Suprapubic skin (tissue), 4 donors: ENCODE results near the gene LRRC61. TPM values are rescaled to one million over a fixed set of nuclear protein-coding genes. Genes with fewer than 3 reads are reported as not detected.
"Not testable (repeated sequence)": the region's sequence is repeated elsewhere in the genome, so short reads cannot be mapped to it uniquely, and the experiment has no call there.

ENCODE experiments used
- DNase-seq, 2 donors: peaks; one replicate each; pipeline ENCODE4 v3.0.0-alpha.2; 2019; ENCODE audit warnings: low spot score in 2 of 2
- H3K27ac ChIP-seq: fragments of 200-600 bp; sonication (generic); one replicate; pipeline ENCODE4 v1.5.1; 2019
- H3K27me3 ChIP-seq: fragments of 200-600 bp; sonication (generic); one replicate; pipeline ENCODE4 v1.5.1; 2019
- H3K36me3 ChIP-seq: fragments of 200-600 bp; sonication (generic); one replicate; pipeline ENCODE4 v1.5.1; 2019
- H3K4me1 ChIP-seq: fragments of 200-600 bp; sonication (generic); one replicate; pipeline ENCODE4 v1.5.1; 2019
- H3K4me3 ChIP-seq: fragments of 200-600 bp; sonication (generic); one replicate; pipeline ENCODE4 v1.5.1; 2019; ENCODE audit warnings: mild to moderate bottlenecking
- H3K9me3 ChIP-seq: fragments of 200-600 bp; sonication (generic); one replicate; pipeline ENCODE4 v1.5.1; 2019
- POLR2AphosphoS5 ChIP-seq, 3 donors: sonication (generic); formaldehyde crosslinking; IDR thresholded peaks; one replicate each; pipeline ENCODE4 v1.6.1; 2017; ENCODE audit warnings: antibody characterized with exemption in 3 of 3
- WGBS: methylation state at CpG from one replicate; pipeline ENCODE4 v1.1.5; 2018; 5-methylcytosine and 5-hydroxymethylcytosine counted together
- total RNA-seq, 4 donors: library from RNA; depleted of rRNA; stranded (reverse); fragments of >200 nt; gene quantifications; one replicate each; pipeline ENCODE4 v1.1.0, GENCODE V29; 2016
- TF ChIP-seq, protein P1 (sequence below), 2 donors: fragments of 200-600 bp in 1 of 2; fragments of 450-650 bp in 1 of 2; sonication (generic) in 1 of 2; IDR thresholded peaks; one replicate each; pipeline ENCODE4 v1.5.1; 2016 to 2019; ENCODE audit warnings: antibody characterized with exemption in 2 of 2, mild to moderate bottlenecking in 1 of 2, moderate library complexity in 1 of 2

Gene LRRC61, protein sequence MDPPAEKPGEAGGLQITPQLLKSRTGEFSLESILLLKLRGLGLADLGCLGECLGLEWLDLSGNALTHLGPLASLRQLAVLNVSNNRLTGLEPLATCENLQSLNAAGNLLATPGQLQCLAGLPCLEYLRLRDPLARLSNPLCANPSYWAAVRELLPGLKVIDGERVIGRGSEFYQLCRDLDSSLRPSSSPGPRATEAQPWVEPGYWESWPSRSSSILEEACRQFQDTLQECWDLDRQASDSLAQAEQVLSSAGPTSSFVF
- 10 to 100 TPM in 3 of 4 donors, 1 to 10 TPM in 1; 7.9 to 29.0 (median 22.5) TPM for total RNA-seq

DNA sequence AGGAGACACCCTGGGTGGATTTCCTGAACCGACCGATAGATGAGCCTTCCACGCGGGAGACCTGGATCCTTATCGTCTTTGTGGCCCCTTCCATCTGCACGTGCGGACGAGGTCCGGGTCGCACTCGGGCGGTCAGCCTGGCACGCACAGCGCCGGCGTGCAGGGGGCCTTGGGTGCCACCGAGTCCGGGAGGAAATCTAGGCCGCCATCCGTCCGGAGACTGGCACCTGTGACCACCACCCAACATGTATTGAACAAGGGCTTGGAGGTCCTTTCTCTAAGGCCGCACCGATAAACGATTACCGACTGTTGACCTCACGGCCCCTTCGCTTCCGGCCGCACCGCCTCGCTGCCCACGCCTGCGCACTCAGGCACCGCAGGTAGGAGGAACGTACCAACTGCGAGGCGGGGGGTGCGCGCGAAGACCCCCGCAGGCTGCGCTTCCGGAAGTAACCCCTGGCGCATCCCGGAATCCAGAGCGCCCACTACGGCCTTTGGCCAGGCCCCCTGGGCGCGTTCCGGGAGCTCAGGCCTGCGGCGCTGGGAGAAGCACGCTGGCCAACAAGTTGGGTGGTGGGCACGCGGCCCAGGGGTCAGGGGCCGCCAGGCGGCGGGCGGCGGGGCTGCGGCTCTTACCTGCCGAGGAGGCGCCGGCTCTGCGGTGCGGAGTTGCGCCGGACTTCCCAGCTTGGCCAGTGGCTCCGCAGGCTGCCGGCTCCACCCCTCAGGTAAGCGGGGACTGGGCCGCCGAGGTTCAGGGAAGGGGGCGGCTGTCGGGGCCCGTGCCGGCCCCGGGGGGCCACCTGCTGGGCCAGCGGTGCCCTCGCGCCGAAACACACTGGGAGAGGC lies at the start of gene LRRC61, which contains the start of gene ACTR3C:
TSS of gene LRRC61 (plus strand) at position 523 of the 849 bp plus-strand sequence. CDS start 13,507 bp downstream, outside the sequence.
TSS of gene ACTR3C (minus strand) at position 713 of the 849 bp plus-strand sequence. CDS start 28,249 bp downstream, outside the sequence.
- Histone ChIP-seq H3K27me3 (no peaks in the 10 kb centered on the region), H3K36me3 (no peaks in the 10 kb centered on the region), H3K9me3 (no peaks in the 10 kb centered on the region), H3K4me1 (peaks cover 33% of the 10 kb centered on the region), H3K4me3 (peak within 1 kb of the TSS; percentile 74), H3K27ac (peak within 1 kb of the TSS; percentile 84)
- 29% methylated on average over 19 of the region's 82 CpGs for WGBS
- no peak for TF ChIP-seq POLR2AphosphoS5 (IDR thresholded peaks at IDR 0.05)
- TF ChIP-seq, protein P1, sequence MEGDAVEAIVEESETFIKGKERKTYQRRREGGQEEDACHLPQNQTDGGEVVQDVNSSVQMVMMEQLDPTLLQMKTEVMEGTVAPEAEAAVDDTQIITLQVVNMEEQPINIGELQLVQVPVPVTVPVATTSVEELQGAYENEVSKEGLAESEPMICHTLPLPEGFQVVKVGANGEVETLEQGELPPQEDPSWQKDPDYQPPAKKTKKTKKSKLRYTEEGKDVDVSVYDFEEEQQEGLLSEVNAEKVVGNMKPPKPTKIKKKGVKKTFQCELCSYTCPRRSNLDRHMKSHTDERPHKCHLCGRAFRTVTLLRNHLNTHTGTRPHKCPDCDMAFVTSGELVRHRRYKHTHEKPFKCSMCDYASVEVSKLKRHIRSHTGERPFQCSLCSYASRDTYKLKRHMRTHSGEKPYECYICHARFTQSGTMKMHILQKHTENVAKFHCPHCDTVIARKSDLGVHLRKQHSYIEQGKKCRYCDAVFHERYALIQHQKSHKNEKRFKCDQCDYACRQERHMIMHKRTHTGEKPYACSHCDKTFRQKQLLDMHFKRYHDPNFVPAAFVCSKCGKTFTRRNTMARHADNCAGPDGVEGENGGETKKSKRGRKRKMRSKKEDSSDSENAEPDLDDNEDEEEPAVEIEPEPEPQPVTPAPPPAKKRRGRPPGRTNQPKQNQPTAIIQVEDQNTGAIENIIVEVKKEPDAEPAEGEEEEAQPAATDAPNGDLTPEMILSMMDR (IDR thresholded peaks at IDR 0.05), result peak in 1 of 2 donors; percentile 13
- DNase-seq, result no peak

DNA sequence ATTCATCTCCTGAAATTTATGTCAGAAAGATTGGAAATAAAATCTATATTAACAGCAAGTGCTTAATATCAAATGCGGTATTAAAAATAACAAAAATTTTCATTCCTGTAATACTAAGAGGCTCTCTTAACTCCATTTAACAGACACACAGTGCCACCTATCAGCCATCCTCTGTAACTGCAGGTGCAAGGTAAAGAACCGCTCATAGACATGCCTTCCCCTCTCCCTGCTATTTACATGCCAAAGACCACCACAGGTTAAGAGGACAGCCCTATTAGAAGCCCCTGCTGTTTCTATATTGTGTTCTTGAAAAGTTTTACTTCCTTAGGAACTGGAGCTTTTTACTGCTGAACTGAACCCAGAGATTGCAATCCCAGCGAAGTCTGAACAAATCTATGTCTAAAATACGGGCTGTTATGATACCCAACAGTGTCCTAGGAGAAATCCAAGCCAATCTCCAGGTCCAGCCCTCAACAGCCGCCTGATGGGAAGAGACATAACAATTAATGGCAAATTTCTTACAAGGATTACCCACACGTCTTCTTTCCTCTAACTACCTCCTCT lies 46.9 kb upstream of the LRRC61 start:
- H3K4me1 ChIP-seq, H3K36me3 ChIP-seq, H3K27ac ChIP-seq, DNase-seq, H3K9me3 ChIP-seq, H3K27me3 ChIP-seq, H3K4me3 ChIP-seq: not testable (repeated sequence)
- 56% methylated on average over 6 of the region's 6 CpGs for WGBS
- TF ChIP-seq, protein P1 (IDR thresholded peaks at IDR 0.05), result peak; percentile 72 to 75

DNA sequence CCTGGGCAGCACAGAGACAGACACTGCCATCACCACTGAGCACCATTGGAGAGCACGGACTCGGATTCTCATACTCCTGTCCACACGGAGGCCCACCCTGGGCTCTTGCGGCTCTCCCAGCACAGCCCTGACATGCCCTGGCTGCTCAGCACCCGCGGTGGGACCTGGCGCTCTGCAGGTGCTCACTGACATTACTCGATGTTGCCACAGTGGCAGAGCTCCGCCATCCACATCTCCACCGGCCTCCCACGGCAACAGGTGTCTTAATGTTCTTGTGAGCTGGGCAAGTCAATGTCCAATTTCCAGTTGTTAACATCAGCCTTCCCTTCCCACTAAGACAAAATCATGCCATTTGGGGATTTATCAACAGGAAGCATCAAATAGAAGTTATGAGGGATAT lies 44.8 kb upstream of the LRRC61 start:
- not testable (repeated sequence) for H3K4me1 ChIP-seq, H3K27me3 ChIP-seq, DNase-seq, H3K4me3 ChIP-seq, H3K27ac ChIP-seq, H3K9me3 ChIP-seq, H3K36me3 ChIP-seq
- 96% methylated on average over 5 of the region's 11 CpGs for WGBS

DNA sequence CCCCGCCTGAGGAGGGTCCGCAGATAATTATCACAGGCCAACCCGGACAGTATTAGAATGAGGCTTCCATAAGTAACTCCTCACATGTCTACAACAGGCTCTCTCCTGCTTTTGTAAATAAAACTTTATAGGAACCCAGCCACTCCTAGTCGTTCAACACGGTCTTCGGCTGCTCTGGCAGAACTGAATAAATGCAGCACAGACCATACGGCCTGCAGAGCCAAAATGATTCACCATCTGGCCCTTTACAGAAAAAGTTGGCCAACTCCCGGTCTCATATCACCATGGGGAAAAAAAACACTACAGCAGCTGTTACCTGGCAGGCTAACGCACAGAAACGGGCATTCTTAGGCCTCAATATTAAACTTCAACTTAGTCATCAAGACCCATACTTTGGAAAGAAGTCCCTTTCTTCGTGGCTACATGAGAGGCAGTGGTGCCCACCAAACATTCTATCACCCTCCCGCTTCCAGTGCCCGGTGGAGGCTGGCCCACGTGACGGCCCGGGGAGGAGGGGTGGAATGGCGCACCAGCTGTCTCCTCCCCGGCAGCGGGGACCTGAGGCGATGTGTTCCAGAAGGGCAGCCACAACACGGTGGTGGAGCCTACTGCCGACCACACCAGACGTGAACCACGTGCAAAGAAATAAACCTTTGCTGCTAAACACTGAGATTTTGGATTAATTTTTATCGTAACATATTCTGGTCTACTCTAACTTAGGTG lies 41.3 kb upstream of the LRRC61 start:
- H3K4me3 ChIP-seq, H3K9me3 ChIP-seq, DNase-seq, H3K4me1 ChIP-seq, H3K27ac ChIP-seq, H3K27me3 ChIP-seq, H3K36me3 ChIP-seq: not testable (repeated sequence)
- WGBS, result no CpG with 5 or more reads among the region's 25 CpGs

DNA sequence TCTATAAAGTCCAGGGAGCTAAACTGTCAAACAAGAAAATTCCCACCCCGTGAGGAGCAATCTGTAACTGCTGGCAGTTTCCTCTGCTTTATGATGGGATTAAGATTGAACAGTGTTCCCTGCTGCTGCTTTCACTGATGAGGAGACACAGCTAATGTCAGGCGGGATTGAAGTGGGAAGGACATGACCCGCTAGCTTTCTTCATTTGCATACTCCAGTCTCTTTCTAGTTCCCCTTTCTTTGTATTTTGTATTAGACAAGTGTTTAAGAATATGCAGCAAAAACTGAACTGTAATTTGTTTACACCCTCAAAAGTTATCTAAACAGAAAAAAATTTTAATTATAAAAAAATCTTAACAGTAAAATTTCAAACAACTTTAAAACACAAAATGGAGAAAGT lies 40.0 kb upstream of the LRRC61 start:
- not testable (repeated sequence) for DNase-seq, H3K9me3 ChIP-seq, H3K4me1 ChIP-seq, H3K4me3 ChIP-seq, H3K27ac ChIP-seq, H3K36me3 ChIP-seq, H3K27me3 ChIP-seq
- WGBS, result 78% methylated on average over 2 of the region's 3 CpGs

DNA sequence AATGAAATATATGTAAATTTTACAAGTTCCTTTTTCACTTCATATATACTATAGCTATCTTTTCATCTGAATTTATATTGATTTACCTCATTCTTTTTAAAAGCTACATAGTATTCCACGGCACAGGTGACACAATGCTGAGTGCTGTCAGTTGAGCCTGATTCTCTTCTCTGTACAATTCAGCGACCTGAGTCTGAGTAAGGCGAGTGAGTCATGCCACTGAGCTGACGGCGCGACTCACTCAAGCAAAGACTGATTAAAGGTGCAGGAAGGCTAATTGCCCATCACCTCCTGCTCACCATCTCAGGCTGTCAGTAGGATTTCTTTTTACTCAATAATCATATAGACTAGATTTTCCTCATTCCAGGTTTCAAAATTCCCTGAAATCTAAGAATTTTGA lies 39.5 kb upstream of the LRRC61 start:
- H3K9me3 ChIP-seq, DNase-seq, H3K27me3 ChIP-seq, H3K4me1 ChIP-seq, H3K27ac ChIP-seq, H3K36me3 ChIP-seq, H3K4me3 ChIP-seq: not testable (repeated sequence)
- WGBS, result 76% methylated on average over 6 of the region's 6 CpGs
